ENCODE data around the gene TMEM127. TPM values are rescaled to one million over a fixed set of nuclear protein-coding genes. Genes with fewer than 3 reads are reported as not detected.
A peak's percentile ranks its signal among the peaks of the same experiment; 100 is the strongest.

TMEM127 gene
- total RNA-seq, 1 experiment from 2014 or later = 25.3 TPM

DNA sequence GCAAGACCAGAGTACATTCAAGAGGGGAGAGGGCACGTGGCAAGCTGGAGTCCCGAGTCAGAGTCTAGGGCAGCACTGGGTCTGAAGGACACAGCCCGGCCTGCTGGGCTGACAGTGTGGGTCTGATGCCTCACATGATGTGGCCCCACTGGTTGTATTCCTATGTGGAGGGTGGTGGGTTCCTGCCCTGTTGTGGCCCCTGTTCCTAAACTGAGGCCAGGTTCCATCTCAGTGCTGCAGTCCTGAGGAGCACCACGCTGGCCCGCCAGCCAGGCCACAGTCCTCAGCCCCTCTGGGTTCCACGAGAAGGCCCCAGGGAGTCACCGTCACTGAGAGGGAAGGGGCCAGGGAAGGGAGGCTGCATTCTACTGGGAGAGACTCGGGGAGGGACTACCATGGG is 13.3 kb downstream of the TMEM127 start:
- intact Hi-C loops (cut with micrococcal nuclease) = no loop called here
- TF ChIP-seq, protein P1, sequence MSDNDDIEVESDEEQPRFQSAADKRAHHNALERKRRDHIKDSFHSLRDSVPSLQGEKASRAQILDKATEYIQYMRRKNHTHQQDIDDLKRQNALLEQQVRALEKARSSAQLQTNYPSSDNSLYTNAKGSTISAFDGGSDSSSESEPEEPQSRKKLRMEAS (IDR thresholded peaks at IDR 0.05) = no peak
- TF ChIP-seq EZH2phosphoT487 (IDR thresholded peaks at IDR 0.05; ENCODE audit: borderline replicate concordance) (no peak), RAD21 (IDR thresholded peaks at IDR 0.05; ENCODE audit: low read depth) (no peak), SRF (IDR thresholded peaks at IDR 0.05; ENCODE audit: low read depth) (no peak), EGR1 (IDR thresholded peaks at IDR 0.05; ENCODE audit: low read depth) (no peak), FOSL1 (IDR thresholded peaks at IDR 0.05; ENCODE audit: low read depth) (no peak)
- Histone ChIP-seq H3K9ac (ENCODE audit: low read length) (0 out of 2 replicates have a peak overlapping the region, but pooled peaks have one; percentile 8), H3K4me1 (ENCODE audit: control insufficient read depth in 1 of 2, insufficient read depth in 2 of 2, low read length in 2 of 2) (peaks cover 3 to 10% of the 10 kb centered on the region in 2 experiments; a peak in 3 of 4 replicates), H3K4me2 (ENCODE audit: low read length) (no peak overlapping the region), H4K20me1 (ENCODE audit: insufficient read depth) (no peaks in the 10 kb centered on the region), H3K79me2 (ENCODE audit: insufficient read depth, low read length) (peaks cover 5% of the 10 kb centered on the region; the same call in 1 of the 2 replicates), H3K9me2 (ENCODE audit: insufficient read depth) (no peaks in the 10 kb centered on the region), H3K4me3 (replicated peaks in 1 of 2; ENCODE audit: low read depth in 1 of 2, low read length in 2 of 2) (no peak overlapping the region), H3K27me3 (ENCODE audit: insufficient read depth, low read length) (no peaks in the 10 kb centered on the region), H3K27ac (ENCODE audit: low read depth, low read length) (no peak overlapping the region), H3K9me3 (ENCODE audit: control insufficient read depth in 1 of 2, insufficient read depth in 1 of 2, low read depth in 1 of 2, low read length in 2 of 2) (no peaks in the 10 kb centered on the region), H3K36me3 (ENCODE audit: control insufficient read depth in 1 of 2, insufficient read depth in 2 of 2, low read length in 2 of 2) (peaks cover 8 to 14% of the 10 kb centered on the region in 2 experiments; a peak in 3 of 4 replicates), H2AFZ (ENCODE audit: low read depth, low read length, poor library complexity, severe bottlenecking) (no peak overlapping the region)
- ChIA-PET CTCF (interaction anchor here (1.8 kb wide), 1 partner anchor 7 kb away, joined by 6 read pairs; no protein-coding TSS in a partner anchor), RAD21 (ENCODE audit: low non-redundant PET in 1 of 2, low total read pairs in 2 of 2, uncharacterized antibody in 2 of 2, unreplicated experiment in 2 of 2) (no interaction called here), POLR2A (no interaction called here)
- no peak for ATAC-seq
- no TSS peak for BruUV-seq (replicated peaks)
- DNase-seq (ENCODE audit: low read depth, low spot score) = no peak

DNA sequence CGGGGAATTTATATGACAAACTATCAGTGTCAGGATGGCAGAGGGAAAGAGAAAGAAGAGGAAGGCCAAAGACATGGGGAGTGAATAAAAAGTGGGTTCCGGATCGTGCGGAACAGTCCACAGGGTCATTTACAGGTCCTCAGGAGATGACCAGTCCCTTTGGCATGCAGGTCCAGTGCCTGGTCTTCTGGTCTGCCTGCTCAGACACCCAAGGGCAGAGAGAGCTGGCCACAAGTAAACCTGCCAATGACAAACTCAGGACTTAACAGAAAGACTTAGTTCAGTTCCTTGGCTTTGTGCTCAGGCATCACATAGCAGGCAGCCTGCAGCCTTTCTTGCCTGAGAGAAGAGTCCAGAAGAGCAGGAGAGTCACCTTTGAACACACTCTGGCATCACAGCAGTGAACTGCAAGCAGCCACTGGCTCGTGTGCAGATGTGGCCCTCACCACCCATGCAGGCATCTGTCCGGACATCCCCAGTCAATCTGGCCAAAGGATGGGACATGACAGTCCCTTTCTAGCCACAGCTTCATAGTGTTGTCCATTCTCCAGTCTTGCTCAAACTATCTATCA is 14.0 kb downstream of the TMEM127 start:
- Histone ChIP-seq H3K9me3 (ENCODE audit: control insufficient read depth in 1 of 2, insufficient read depth in 1 of 2, low read depth in 1 of 2, low read length in 2 of 2) (no peaks in the 10 kb centered on the region), H3K4me3 (replicated peaks in 1 of 2; ENCODE audit: low read depth in 1 of 2, low read length in 2 of 2) (no peak overlapping the region), H3K36me3 (ENCODE audit: control insufficient read depth in 1 of 2, insufficient read depth in 2 of 2, low read length in 2 of 2) (peaks cover 8 to 14% of the 10 kb centered on the region in 2 experiments; a peak in 3 of 4 replicates), H2AFZ (ENCODE audit: low read depth, low read length, poor library complexity, severe bottlenecking) (no peak overlapping the region), H4K20me1 (ENCODE audit: insufficient read depth) (no peaks in the 10 kb centered on the region), H3K4me2 (ENCODE audit: low read length) (peak overlapping the region; percentile 21; the same call in 1 of the 2 replicates), H3K27ac (ENCODE audit: low read depth, low read length) (no peak overlapping the region), H3K9ac (ENCODE audit: low read length) (0 out of 2 replicates have a peak overlapping the region, but pooled peaks have one; percentile 8), H3K79me2 (ENCODE audit: insufficient read depth, low read length) (peaks cover 4% of the 10 kb centered on the region; the same call in 1 of the 2 replicates), H3K27me3 (ENCODE audit: insufficient read depth, low read length) (no peaks in the 10 kb centered on the region), H3K9me2 (ENCODE audit: insufficient read depth) (no peaks in the 10 kb centered on the region), H3K4me1 (ENCODE audit: control insufficient read depth in 1 of 2, insufficient read depth in 2 of 2, low read length in 2 of 2) (peaks cover 3 to 14% of the 10 kb centered on the region in 2 experiments; a peak in 3 of 4 replicates)
- peak; percentile 88 for ATAC-seq
- ChIA-PET POLR2A (interaction anchor here (1.8 kb wide), 1 partner anchor 9 kb away, joined by 5 read pairs; no protein-coding TSS in a partner anchor), CTCF (interaction anchor here (1.8 kb wide), 1 partner anchor 8 kb away, joined by 6 read pairs; no protein-coding TSS in a partner anchor), RAD21 (ENCODE audit: low non-redundant PET in 1 of 2, low total read pairs in 2 of 2, uncharacterized antibody in 2 of 2, unreplicated experiment in 2 of 2) (no interaction called here)
- DNase-seq (ENCODE audit: low read depth, low spot score) = peak; percentile 61
- intact Hi-C loops (cut with micrococcal nuclease) = no loop called here
- BruUV-seq (replicated peaks) = no TSS peak
- TF ChIP-seq SP1 (IDR thresholded peaks at IDR 0.05; ENCODE audit: low read depth) (peak; percentile 98), CEBPB (IDR thresholded peaks at IDR 0.05; ENCODE audit: low read depth) (no peak), ZNF274 (IDR thresholded peaks at IDR 0.05; ENCODE audit: low read depth, low read length) (no peak), ZFX (IDR thresholded peaks at IDR 0.05) (no peak), SRF (IDR thresholded peaks at IDR 0.05; ENCODE audit: low read depth) (no peak), ELF1 (IDR thresholded peaks at IDR 0.05; ENCODE audit: borderline replicate concordance, low read depth) (no peak), FOSL1 (IDR thresholded peaks at IDR 0.05; ENCODE audit: low read depth) (no peak), CBX3 (IDR thresholded peaks at IDR 0.05; ENCODE audit: low read depth) (peak; percentile 74), EZH2 (IDR thresholded peaks at IDR 0.05) (no peak), TCF7L2 (IDR thresholded peaks at IDR 0.05; ENCODE audit: borderline replicate concordance, extremely low read depth, insufficient read depth, insufficient read length) (no peak), SIN3A (IDR thresholded peaks at IDR 0.05; ENCODE audit: low read depth) (no peak), POLR2A (IDR thresholded peaks at IDR 0.05; ENCODE audit: borderline replicate concordance, extremely low read depth, insufficient read depth, insufficient read length) (no peak), POLR2AphosphoS5 (IDR thresholded peaks at IDR 0.05; ENCODE audit: low read depth, low read length) (no peak; the same call in 1 of the 2 replicates)
- TF ChIP-seq, protein P2, sequence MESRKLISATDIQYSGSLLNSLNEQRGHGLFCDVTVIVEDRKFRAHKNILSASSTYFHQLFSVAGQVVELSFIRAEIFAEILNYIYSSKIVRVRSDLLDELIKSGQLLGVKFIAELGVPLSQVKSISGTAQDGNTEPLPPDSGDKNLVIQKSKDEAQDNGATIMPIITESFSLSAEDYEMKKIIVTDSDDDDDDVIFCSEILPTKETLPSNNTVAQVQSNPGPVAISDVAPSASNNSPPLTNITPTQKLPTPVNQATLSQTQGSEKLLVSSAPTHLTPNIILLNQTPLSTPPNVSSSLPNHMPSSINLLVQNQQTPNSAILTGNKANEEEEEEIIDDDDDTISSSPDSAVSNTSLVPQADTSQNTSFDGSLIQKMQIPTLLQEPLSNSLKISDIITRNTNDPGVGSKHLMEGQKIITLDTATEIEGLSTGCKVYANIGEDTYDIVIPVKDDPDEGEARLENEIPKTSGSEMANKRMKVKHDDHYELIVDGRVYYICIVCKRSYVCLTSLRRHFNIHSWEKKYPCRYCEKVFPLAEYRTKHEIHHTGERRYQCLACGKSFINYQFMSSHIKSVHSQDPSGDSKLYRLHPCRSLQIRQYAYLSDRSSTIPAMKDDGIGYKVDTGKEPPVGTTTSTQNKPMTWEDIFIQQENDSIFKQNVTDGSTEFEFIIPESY (IDR thresholded peaks at IDR 0.05; ENCODE audit: extremely low read depth, insufficient replicate concordance, low read length) = no peak
- TF ChIP-seq, protein P1 (IDR thresholded peaks at IDR 0.05) = no peak

Data from HCT116 (cell line).